ENCODE results near the gene FAF1.
"Not testable (repeated sequence)": the region's sequence is repeated elsewhere in the genome, so short reads cannot be mapped to it uniquely, and the experiment has no call there.

FAF1 gene

DNA sequence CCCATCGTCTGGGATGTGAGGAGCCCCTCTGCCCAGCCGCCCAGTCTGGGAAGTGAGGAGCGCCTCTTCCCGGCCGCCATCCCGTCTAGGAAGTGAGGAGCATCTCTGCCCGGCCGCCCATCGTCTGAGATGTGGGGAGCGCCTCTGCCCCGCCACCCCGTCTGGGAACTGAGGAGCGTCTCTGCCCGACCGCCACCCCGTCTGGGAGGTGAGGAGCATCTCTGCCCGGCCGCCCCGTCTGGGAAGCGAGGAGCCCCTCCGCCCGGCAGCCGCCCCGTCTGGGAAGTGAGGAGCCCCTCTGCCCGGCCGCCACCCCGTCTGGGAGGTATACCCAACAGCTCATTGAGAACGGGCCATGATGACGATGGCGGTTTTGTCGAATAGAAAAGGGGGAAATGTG lies 7.5 kb downstream of the FAF1 start:
- DNase-seq, result not testable (repeated sequence)

DNA sequence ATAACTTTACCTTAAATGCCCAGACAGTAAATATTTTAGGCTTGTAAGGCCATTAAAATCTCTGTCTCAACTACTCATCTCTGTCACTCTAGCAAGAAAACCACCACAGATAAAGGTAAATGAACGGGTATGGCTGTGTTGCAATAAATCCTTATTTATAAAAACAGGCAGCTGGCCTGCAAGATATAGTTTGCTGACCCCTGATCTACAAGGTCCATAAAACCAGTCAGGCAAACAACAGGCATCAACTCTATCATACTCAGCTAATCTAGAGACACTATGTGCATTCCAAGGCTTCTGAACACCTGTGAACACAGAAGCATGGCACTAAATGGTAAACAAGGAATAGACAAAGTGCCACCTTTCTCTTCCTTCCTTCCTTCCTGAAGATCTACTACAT lies 9.7 kb downstream of the FAF1 start:
- no peak for DNase-seq

DNA sequence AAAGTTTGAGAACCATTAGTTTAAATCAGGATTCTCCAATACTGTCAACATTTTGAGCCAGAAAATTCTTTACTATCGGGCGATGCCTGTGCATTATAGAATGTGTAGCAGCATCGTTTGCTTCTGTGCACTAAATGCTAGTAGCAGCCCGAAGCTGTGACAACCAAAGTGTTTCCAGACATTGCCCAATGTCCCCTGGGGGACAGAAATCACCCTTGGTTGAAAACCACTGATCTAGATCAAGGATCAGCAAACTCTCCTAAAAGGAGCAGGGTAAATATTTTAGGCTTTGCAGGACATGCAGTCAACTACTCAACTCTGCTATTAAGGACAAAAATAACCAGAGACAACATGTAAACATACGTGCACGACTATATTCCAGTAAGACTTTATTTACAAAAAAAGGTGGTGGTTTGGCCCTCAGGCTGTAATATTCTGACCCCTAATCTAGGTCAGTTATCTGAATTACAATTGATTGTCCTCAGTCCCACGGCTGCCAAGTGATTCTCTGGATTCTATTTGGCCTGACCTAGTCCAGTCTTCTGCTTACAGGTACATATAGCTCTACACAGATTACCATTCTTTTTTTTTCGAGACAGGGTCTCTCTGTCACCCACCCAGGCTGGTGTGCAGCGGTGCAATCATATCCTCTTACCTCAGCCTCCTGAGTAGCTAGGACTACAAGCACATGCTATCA lies 10.6 kb downstream of the FAF1 start:
- no peak for DNase-seq

- DNase-seq, result no peak
Measured at GRCh38 chr1:50942334-50942733, 17.7 kb downstream of the FAF1 start.

GRCh38 chr1:50940291-50940690 lies 19.8 kb downstream of the FAF1 start:
- DNase-seq, result no peak

- DNase-seq, result no peak
Measured at GRCh38 chr1:50936321-50936720, 23.7 kb downstream of the FAF1 start.

DNA sequence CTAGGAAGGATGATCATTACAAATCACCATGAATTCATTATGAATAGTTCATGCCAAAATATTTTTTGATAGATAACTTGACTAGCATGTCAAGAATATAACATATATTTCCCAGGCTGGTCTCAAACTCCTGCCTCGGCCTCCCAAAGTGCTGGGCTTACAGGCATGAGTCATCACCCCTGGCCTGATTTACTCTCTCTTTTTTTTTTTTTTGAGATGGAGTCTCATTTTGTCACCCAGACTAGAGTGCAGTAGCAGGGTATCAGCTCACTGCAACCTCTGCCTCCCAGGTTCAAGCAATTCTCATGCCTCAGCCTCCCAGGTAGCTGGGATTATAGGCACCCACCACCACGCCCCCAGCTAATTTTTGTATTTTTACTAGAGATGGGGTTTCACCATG lies 24.8 kb downstream of the FAF1 start:
- DNase-seq, result not testable (repeated sequence)

DNA sequence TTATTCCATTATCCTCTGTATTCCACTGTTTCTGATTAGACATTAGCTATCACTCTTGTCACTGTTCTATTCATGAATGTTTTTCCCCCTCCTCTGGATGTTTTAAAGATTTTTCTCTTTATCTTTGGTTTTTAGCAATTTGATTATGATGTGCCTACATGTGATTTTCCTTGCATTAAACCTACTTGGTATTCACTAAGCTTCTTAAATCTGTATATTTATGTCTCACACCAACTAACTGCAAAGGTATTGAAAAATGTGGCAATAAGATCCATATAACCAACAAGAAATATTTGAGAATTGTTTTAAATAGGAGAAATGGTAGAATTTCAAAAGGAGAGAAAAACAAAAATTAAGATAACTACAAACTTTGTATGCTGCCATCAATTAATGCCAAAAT lies 25.2 kb downstream of the FAF1 start:
- DNase-seq, result no peak

GRCh38 chr1:50933770-50934169 lies 26.3 kb downstream of the FAF1 start:
- not testable (repeated sequence) for DNase-seq

DNA sequence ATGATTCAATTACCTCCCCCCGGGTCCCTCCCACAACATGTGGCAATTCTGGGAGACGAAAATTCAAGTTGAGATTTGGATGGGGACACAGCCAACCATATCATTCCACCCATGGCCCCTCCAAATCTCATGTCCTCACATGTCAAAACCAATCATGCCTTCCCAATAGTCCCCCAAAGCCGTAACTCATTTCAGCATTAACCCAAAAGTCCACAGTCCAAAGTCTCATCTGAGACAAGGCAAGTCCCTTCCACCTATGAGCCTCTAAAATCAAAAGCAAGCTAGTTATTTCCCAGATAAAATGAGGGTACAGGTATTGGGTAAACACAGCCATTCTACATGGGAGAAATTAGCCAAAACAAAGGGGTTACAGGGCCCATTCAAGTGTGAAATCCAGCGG lies 28.0 kb downstream of the FAF1 start:
- not testable (repeated sequence) for DNase-seq

- DNase-seq, result peak; percentile 23 to 26
Measured at GRCh38 chr1:50930965-50931737, 28.9 kb downstream of the FAF1 start.

GRCh38 chr1:50930193-50930592 lies 29.9 kb downstream of the FAF1 start:
- no peak for DNase-seq

DNA sequence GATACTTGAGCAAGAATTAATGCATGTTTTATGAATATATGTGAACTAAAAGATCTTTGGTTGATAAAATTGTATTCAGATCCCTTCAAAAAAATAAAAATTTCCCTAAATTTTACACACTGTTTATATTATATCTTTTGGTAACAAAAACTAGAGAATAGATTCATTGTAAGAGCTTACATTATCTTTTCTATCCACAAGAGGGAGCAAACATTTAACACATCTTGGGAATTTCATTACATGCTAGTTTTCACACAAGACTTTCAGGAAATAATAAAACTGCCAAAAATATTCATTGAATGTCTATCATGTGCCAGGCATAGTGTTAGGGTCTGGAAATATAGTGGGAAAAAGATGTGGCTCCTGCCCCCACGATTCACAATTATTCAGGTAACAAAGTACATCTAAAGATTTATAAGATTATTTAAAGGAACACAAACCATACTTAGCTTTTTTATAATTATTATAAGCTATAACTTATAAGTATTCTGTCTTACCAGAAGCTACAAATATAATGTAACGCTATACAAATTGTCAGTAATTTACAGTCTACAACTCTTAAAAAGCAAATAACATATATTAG lies 30.6 kb downstream of the FAF1 start:
- no peak for DNase-seq

DNA sequence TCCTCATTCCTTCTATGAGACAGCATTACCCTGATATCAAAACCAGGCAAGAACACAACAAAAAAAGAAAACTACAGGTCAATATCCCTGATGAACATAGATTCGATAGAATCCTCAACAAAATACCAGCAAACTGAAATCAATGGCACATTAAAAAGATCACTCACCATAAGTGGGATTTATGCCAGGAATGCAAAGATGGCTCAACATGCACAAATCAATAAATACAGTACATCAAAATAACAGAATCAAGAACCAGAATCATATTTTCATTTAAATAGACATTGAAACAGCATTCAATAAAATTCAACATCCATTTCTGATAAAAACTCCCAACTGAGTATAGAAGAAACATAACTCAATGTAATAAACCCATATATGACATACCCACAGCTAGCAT lies 36.5 kb downstream of the FAF1 start:
- DNase-seq, result no peak

DNA sequence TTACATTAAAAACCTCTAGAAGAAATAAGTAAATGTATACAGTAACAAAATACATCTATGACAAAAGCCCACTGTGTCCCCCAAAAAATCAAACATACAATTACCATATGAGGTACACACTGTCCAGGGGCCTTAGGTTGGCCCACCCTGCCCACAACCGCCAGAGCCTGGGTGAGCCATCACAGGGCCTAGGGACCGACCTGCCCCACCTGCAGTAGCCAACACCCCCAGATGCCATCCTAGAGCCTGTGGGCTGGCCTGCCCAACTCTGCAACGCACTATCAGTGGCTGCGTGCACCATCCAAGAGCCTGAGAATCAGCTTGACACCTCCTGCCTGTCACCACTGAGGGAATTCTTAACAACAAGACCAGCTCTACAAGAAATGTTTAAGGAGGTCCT lies 39.0 kb downstream of the FAF1 start:
- no peak for DNase-seq

DNA sequence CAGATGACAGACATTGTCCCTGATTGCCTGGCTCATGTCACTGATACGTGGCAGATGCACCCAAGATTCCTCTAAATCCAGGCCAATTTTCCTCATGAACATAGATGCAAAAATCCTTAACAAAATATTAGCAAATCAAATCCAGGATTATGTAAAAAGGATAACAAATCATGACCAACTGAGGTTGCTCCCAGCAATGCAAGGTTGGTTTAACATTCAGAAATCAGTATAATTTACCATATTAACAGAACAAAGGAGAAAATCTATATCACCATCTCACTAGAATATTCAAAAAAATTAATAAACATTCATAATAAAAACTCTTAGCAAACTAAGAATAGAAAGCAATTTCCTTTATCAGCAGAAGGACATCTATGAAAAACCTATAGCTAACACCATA lies 39.7 kb downstream of the FAF1 start:
- no peak for DNase-seq

DNA sequence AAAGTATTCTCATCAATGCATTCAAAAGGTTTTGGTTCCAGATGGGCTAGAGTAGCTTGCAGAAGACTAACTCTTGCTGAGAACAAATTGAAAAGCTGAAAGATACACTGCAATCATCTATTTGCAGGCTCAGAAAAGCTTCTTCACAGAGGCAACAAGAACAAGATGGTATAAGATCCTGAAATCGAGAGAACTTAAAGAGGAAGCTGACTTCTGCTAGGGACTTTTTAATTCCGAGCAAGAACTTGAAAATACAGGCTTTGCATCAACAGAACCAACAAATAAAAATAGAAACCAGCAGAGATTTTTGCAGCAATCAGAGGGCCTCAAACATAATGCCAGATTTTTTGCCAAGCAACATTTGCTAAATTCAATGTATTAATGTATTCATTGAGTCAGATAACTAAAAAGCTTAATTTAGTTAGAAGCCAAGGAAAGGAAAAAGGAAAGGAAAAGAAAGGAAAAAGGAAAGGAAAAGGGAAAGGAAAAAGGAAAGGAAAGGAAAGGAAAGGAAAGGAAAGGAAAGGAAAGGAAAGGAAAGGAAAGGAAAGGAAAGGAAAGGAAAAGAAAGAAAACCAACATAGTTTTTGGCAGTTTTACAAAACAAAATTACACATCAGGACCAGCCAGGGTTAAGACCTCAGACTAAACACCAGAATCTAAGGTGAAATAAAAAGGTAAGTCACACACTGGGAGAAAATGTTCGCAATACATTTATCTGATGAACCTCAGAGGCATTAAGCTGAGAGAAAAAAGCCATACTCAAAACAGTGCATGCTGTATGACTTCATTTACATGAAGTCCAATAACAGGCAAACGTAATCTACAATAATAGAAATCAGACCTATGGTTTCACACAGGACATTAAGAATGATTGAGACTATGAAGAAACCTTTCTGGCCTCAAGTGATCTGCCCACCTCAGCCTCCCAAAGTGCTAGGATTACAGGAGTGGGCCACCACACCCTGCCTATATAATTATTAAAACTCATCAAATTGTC lies 42.6 kb downstream of the FAF1 start:
- no peak for DNase-seq

DNA sequence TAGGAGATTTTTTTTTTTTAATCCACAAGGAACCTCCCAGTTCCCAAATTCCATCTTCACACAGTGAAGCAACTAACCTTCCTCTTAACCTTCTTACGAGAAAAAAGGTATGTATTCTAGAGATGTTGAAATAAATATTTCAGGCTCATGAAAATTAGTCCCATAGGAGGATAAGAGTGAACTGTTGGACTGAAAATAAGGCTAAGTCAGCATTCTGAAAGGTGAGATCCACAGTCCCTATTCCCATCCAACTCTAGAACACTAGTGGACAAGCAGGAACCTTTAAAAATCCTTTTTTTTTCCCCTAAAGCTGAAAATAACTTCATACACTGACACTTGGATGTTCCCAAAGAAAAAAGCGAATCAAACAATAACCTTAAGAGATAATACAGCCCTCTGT lies 44.4 kb downstream of the FAF1 start:
- no peak for DNase-seq

- DNase-seq, result no peak
Measured at GRCh38 chr1:50913954-50914353, 46.1 kb downstream of the FAF1 start.

DNA sequence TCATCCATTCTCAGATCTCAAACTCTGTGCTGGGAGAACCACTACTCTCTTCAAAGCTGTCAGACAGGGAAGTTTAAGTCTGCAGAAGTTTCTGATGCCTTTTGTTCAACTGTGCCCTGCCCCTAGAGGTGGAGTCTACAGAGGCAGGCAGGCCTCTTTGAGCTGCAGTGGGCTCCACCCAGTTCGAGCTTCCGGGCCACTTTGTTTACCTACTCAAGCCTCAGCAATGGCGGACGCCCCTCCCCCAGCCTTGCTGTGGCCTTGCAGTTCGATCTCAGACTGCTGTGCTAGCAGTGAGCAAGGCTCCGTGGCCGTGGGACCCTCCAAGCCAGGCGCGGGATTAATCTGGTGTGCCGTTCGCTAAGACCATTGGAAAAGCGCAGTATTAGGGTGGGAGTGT lies 49.7 kb downstream of the FAF1 start:
- not testable (repeated sequence) for DNase-seq

DNA sequence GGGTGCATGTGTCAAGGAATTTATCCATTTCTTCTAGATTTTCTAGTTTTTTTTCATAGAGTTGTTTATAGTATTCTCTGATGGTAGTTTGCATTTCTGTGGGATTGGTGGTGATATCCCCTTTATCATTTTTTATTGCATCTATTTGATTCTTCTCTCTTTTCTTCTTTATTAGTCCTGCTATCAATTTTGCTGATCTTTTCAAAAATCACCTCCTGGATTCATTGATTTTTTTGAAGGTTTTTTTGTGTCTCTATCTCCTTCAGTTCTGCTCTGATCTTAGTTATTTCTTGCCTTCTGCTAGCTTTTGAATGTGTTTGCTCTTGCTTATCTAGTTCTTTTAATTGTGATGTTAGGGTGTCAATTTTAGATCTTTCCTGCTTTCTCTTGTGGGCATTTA lies 52.5 kb downstream of the FAF1 start:
- DNase-seq, result not testable (repeated sequence)

- not testable (repeated sequence) for DNase-seq
Measured at GRCh38 chr1:50906050-50906449, 54.0 kb downstream of the FAF1 start.

DNA sequence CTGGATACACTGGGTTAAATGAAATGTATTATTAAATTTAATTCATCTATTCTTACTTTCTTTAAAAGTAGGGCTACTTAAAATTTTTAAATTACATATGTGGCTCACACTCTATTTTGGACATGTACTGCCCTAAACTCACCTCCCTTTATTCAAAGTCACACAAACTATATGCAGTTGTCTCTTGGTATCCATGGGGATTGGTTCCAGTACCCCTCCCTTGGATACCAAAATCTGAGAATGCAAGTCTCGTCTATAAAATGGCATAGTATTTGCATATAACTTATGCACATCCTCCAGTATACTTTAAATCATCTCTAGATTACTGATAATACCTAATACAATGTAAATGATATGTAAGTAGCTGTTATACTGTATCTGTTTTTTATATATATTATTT lies 57.6 kb downstream of the FAF1 start:
- no peak for DNase-seq

Measured in stimulated activated CD4-positive, alpha-beta T cell treated with anti-CD3 and anti-CD28 coated beads, Interleukin-2, amount 100 ng/mL, for 24 hours (primary cell).